H1 (cell line): ENCODE data around the gene RNF2. TPM values are rescaled to one million over a fixed set of nuclear protein-coding genes. Genes with fewer than 3 reads are reported as not detected.

ENCODE experiments used
- CTCF ChIA-PET: fragments of 300-600 bp; sonication (Branson Sonifier 250); formaldehyde crosslinking; loops from one replicate; lab custom pipeline; 2021; ENCODE audit not compliant: partially characterized antibody; lab: Charles Lee
- POLR2A ChIA-PET: fragments of 300-600 bp; sonication (Branson Sonifier 250); formaldehyde crosslinking; loops from one replicate; lab custom pipeline; 2021; ENCODE audit warnings: inconsistent platforms; ENCODE audit not compliant: partially characterized antibody; lab: Charles Lee
- DNase-seq, 2 experiments: peaks; one replicate each; pipeline versions ENCODE4 v3.0.0 to v3.0.0-alpha.2; 2010 to 2022; ENCODE audit warnings: low spot score in 2 of 2, low read depth in 1 of 2, mixed read lengths in 1 of 2
- FAIRE-seq: peaks from 2 replicates; lab custom pipeline; 2011; peaks lifted over from hg19 to GRCh38; lab: Jason Lieb, UNC
- H2AFZ ChIP-seq: 2 replicates; pipeline ENCODE4 v1.8.1; 2012; ENCODE audit warnings: low read length, inconsistent platforms
- H2AK5ac ChIP-seq: 2 replicates; pipeline ENCODE4 v1.6.1; 2013; ENCODE audit warnings: low read depth, low read length
- H2BK120ac ChIP-seq: replicated peaks from 2 replicates; pipeline ENCODE3; 2013; ENCODE audit warnings: low read depth, low read length, inconsistent platforms
- H2BK12ac ChIP-seq: 2 replicates; pipeline ENCODE4 v1.6.1; 2013; ENCODE audit warnings: low read depth, low read length
- H2BK15ac ChIP-seq: 2 replicates; pipeline ENCODE4 v1.6.1; 2013; ENCODE audit warnings: low read length
- H2BK20ac ChIP-seq: 2 replicates; pipeline ENCODE4 v1.6.1; 2013; ENCODE audit warnings: low read length
- H2BK5ac ChIP-seq: 2 replicates; pipeline ENCODE4 v1.6.1; 2013; ENCODE audit warnings: low read depth, low read length
- H3K14ac ChIP-seq: 2 replicates; pipeline ENCODE4 v1.6.1; 2013; ENCODE audit warnings: inconsistent platforms; ENCODE audit not compliant: insufficient read length
- H3K18ac ChIP-seq: 2 replicates; pipeline ENCODE4 v1.6.1; 2013; ENCODE audit warnings: low read length; ENCODE audit errors: extremely low read depth
- H3K23ac ChIP-seq: 2 replicates; pipeline ENCODE4 v1.6.1; 2013; ENCODE audit warnings: inconsistent platforms; ENCODE audit not compliant: insufficient read length
- H3K23me2 ChIP-seq: 2 replicates; pipeline ENCODE4 v1.6.1; 2013; ENCODE audit warnings: low read depth, low read length
- H3K27ac ChIP-seq: 2 replicates; pipeline ENCODE4 v1.6.1; 2011; ENCODE audit warnings: low read depth, low read length, inconsistent platforms
- H3K27me3 ChIP-seq, 4 experiments: replicated peaks in 1 of 4; 1 replicate in 1 of 4; 2 replicates in 3 of 4; pipeline versions ENCODE4 v1.6.1 to v1.8.1; 2011 to 2013; ENCODE audit warnings: low read length in 3 of 4, mild to moderate bottlenecking in 3 of 4, inconsistent platforms in 2 of 4, mixed read lengths in 2 of 4, moderate library complexity in 1 of 4; ENCODE audit not compliant: control insufficient read depth in 3 of 4, insufficient read depth in 3 of 4; ENCODE audit errors: extremely low read depth in 1 of 4
- H3K36me3 ChIP-seq, 4 experiments: 2 replicates each; pipeline versions ENCODE4 v1.6.1 to v1.8.1; 2011 to 2013; ENCODE audit warnings: mild to moderate bottlenecking in 4 of 4, low read length in 3 of 4, moderate library complexity in 2 of 4, control low read depth in 1 of 4, inconsistent platforms in 1 of 4; ENCODE audit not compliant: insufficient read depth in 4 of 4, control insufficient read depth in 2 of 4
- H3K4ac ChIP-seq: replicated peaks from 2 replicates; pipeline ENCODE3; 2013; ENCODE audit warnings: low read length, low read depth, mixed read lengths, inconsistent platforms; ENCODE audit not compliant: insufficient read length
- H3K4me1 ChIP-seq, 4 experiments: replicated peaks in 1 of 4; 1 replicate in 1 of 4; 2 replicates in 3 of 4; pipeline versions ENCODE4 v1.6.1 to v1.8.1; 2011 to 2013; ENCODE audit warnings: low read length in 3 of 4, inconsistent platforms in 2 of 4, mixed read lengths in 1 of 4; ENCODE audit not compliant: insufficient read depth in 4 of 4, control insufficient read depth in 3 of 4
- H3K4me2 ChIP-seq, 2 experiments: 2 replicates each; pipeline versions ENCODE4 v1.6.1 to v1.8.1; 2011 to 2013; ENCODE audit warnings: low read depth in 2 of 2, low read length in 2 of 2, control low read depth in 1 of 2, inconsistent platforms in 1 of 2, mild to moderate bottlenecking in 1 of 2; ENCODE audit not compliant: insufficient read depth in 1 of 2
- H3K4me3 ChIP-seq, 4 experiments: fragments of 200-600, 300-600 bp in 1 of 4; sonication (generic), shearing (Covaris generic), sonication (Bioruptor Twin) in 1 of 4; 2 replicates each; pipeline versions ENCODE4 v1.5.1 to v1.8.1; 2011 to 2016; ENCODE audit warnings: low read length in 4 of 4, low read depth in 3 of 4, control low read depth in 2 of 4, inconsistent platforms in 2 of 4, mild to moderate bottlenecking in 2 of 4, mixed read lengths in 1 of 4, moderate library complexity in 1 of 4; ENCODE audit not compliant: insufficient read depth in 2 of 4; ENCODE audit errors: extremely low read depth in 1 of 4
- H3K56ac ChIP-seq: replicated peaks from 2 replicates; pipeline ENCODE3; 2013; ENCODE audit warnings: low read depth, mild to moderate bottlenecking, mixed read lengths, low read length, inconsistent platforms; ENCODE audit not compliant: insufficient read length
- H3K79me1 ChIP-seq: 2 replicates; pipeline ENCODE4 v1.6.1; 2013; ENCODE audit warnings: low read depth, low read length, control low read depth
- H3K79me2 ChIP-seq, 2 experiments: 2 replicates each; pipeline versions ENCODE4 v1.6.1 to v1.8.1; 2012 to 2013; ENCODE audit warnings: low read length in 2 of 2, mild to moderate bottlenecking in 2 of 2, inconsistent platforms in 1 of 2; ENCODE audit not compliant: insufficient read depth in 2 of 2, control insufficient read depth in 1 of 2
- H3K9ac ChIP-seq, 4 experiments: replicated peaks in 1 of 4; 1 replicate in 1 of 4; 2 replicates in 3 of 4; pipeline versions ENCODE4 v1.6.1 to v1.8.1; 2011 to 2013; ENCODE audit warnings: low read depth in 3 of 4, low read length in 3 of 4, control low read depth in 2 of 4, mild to moderate bottlenecking in 2 of 4, moderate library complexity in 2 of 4, inconsistent platforms in 1 of 4; ENCODE audit errors: extremely low read depth in 1 of 4
- H3K9me3 ChIP-seq, 2 experiments: 2 replicates each; pipeline versions ENCODE4 v1.6.1 to v1.8.1; 2012 to 2013; ENCODE audit warnings: mild to moderate bottlenecking in 2 of 2, moderate library complexity in 2 of 2, control low read depth in 1 of 2, inconsistent platforms in 1 of 2, low read depth in 1 of 2, low read length in 1 of 2, mixed read lengths in 1 of 2; ENCODE audit not compliant: insufficient read depth in 2 of 2
- H4K20me1 ChIP-seq, 2 experiments: replicated peaks in 1 of 2; 2 replicates each; pipeline versions ENCODE3 to v1.8.1; 2011 to 2013; ENCODE audit warnings: inconsistent platforms in 2 of 2, low read length in 2 of 2, mild to moderate bottlenecking in 1 of 2; ENCODE audit not compliant: insufficient read depth in 2 of 2, control insufficient read depth in 1 of 2
- H4K5ac ChIP-seq: 2 replicates; pipeline ENCODE4 v1.6.1; 2013; ENCODE audit warnings: low read length, low read depth, mixed read lengths, inconsistent platforms; ENCODE audit not compliant: insufficient read length
- H4K8ac ChIP-seq: 2 replicates; pipeline ENCODE4 v1.8.0; 2013; ENCODE audit warnings: mild to moderate bottlenecking, moderate library complexity, low read length, inconsistent platforms; ENCODE audit not compliant: insufficient read depth; ENCODE audit errors: extremely low read depth
- H4K91ac ChIP-seq: replicated peaks from 2 replicates; pipeline ENCODE3; 2013; ENCODE audit warnings: low read length, mixed read lengths, inconsistent platforms; ENCODE audit not compliant: insufficient read length
- BACH1 ChIP-seq: IDR thresholded peaks from 2 replicates; pipeline ENCODE4 v1.6.1; 2012; ENCODE audit warnings: low read length, improper control_type of control experiment
- CBX8 ChIP-seq: fragments of 300-800, 300-1000 bp; sonication (generic); IDR thresholded peaks from 2 replicates; pipeline ENCODE4 v1.7.1; 2016; ENCODE audit warnings: low read depth, low read length, borderline replicate concordance
- CREB1 ChIP-seq: IDR thresholded peaks from 2 replicates; pipeline ENCODE4 v1.6.1; 2012; ENCODE audit warnings: inconsistent platforms
- CTBP2 ChIP-seq: IDR thresholded peaks from 2 replicates; pipeline ENCODE4 v1.7.0; 2011; ENCODE audit warnings: borderline replicate concordance, mild to moderate bottlenecking, moderate library complexity, mixed read lengths, low read length; ENCODE audit not compliant: insufficient read depth, insufficient read length
- EZH2 ChIP-seq: fragments of 200-600 bp; sonication (generic); IDR thresholded peaks from 2 replicates; pipeline ENCODE4 v1.7.1; 2012; ENCODE audit warnings: low read depth, mild to moderate bottlenecking, moderate library complexity, low read length, inconsistent platforms; ENCODE audit not compliant: severe bottlenecking
- FOSL1 ChIP-seq: IDR thresholded peaks from 2 replicates; pipeline ENCODE4 v1.6.1; 2011; ENCODE audit warnings: mild to moderate bottlenecking, low read depth, low read length, moderate library complexity; ENCODE audit not compliant: insufficient read depth
- KDM1A ChIP-seq: fragments of 200-600, 300-600 bp; sonication (generic); IDR thresholded peaks from 2 replicates; pipeline ENCODE4 v1.7.1; 2016; ENCODE audit warnings: mild to moderate bottlenecking, low read length, borderline replicate concordance
- KDM4A ChIP-seq: IDR thresholded peaks from one replicate; pipeline ENCODE4 v1.7.1; 2012; ENCODE audit warnings: low read depth, mild to moderate bottlenecking, moderate library complexity, low read length, inconsistent platforms; ENCODE audit not compliant: severe bottlenecking
- NANOG ChIP-seq: IDR thresholded peaks from 2 replicates; pipeline ENCODE4 v1.6.1; 2011; ENCODE audit warnings: low read length, low read depth, mild to moderate bottlenecking, inconsistent platforms; ENCODE audit not compliant: insufficient read depth, poor library complexity, severe bottlenecking
- SIN3A ChIP-seq, 2 experiments: IDR thresholded peaks in 1 of 2; conservative IDR thresholded peaks in 1 of 2; 2 replicates each; pipeline ENCODE4 v1.6.1; 2011 to 2012; ENCODE audit warnings: low read length in 2 of 2, improper control_type of control experiment in 1 of 2, low read depth in 1 of 2, mild to moderate bottlenecking in 1 of 2
- YY1 ChIP-seq: IDR thresholded peaks from 2 replicates; pipeline ENCODE4 v1.6.1; 2011; ENCODE audit warnings: low read depth, mild to moderate bottlenecking, low read length
- WGBS, 2 experiments: shearing (Covaris generic) in 1 of 2; methylation state at CpG; one replicate each; pipeline versions ENCODE4 v1.1.6 to v1.1.7; 2013 to 2015; ENCODE audit warnings: low lambda C conversion rate in 2 of 2, mixed read lengths in 2 of 2, inconsistent platforms in 1 of 2, low coverage in 1 of 2, missing lambda C conversion rate in 1 of 2; ENCODE audit not compliant: insufficient replicate concordance in 2 of 2, insufficient coverage in 1 of 2, insufficient read length in 1 of 2; ENCODE audit errors: extremely low coverage in 1 of 2, missing lambda C conversion rate in 1 of 2; 5-methylcytosine and 5-hydroxymethylcytosine counted together
- polyA plus RNA-seq, 7 experiments: library from polyadenylated mRNA; depleted of rRNA in 3 of 7; stranded (reverse) in 5 of 7; unstranded in 2 of 7; fragments of >200 nt in 5 of 7; fragments of 200-250 nt in 2 of 7; gene quantifications; 1 replicate in 5 of 7; 2 replicates in 1 of 7; 4 replicates in 1 of 7; pipeline versions ENCODE4 v1.2.1 to v1.2.3, GENCODE V29; 2011 to 2013; ENCODE audit warnings: missing spikeins in 2 of 7, mixed read lengths in 2 of 7
- total RNA-seq: library from RNA; stranded (reverse); fragmentation: NEBNext Ultra II Directional; extraction: Animal tissue kit (Norgen Biotek cat#: 25700); gene quantifications from 2 replicates; pipeline ENCODE4 v1.2.1, GENCODE V29; 2021
- TF ChIP-seq, protein P1 (sequence below): IDR thresholded peaks from 2 replicates; pipeline ENCODE4 v1.6.1; 2011; ENCODE audit warnings: low read length, improper control_type of control experiment

RNF2 gene
- total and polyA plus RNA-seq, 2 of the 8 experiments (the other 6 are each of a cell fraction or from before 2014, with no cell fraction given): 28.9 to 58.9 TPM

DNA sequence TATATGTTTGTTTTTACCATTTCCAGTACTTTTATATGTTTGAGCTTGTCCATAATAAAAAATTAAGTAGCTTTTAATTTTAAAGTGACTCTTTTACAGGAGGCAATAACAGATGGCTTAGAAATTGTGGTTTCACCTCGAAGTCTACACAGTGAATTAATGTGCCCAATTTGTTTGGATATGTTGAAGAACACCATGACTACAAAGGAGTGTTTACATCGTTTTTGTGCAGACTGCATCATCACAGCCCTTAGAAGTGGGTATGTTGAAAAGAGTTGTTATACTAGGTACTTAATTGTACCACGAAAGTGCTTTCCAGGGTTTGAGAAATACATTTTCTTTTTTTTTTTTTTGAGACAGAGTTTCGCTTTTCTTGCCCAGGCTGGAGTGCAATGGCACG lies 46.1 kb downstream of the RNF2 start:
- H4K5ac ChIP-seq: no peak overlapping the region
- no peak overlapping the region for H3K14ac ChIP-seq
- no peak overlapping the region for H3K18ac ChIP-seq
- WGBS, 2 experiments: 86% methylated on average over 2 of the region's 5 CpGs; no CpG with 5 or more reads in 1 of the 2 experiments
- POLR2A ChIA-PET: interaction anchor here (1.1 to 1.7 kb wide), 3 partner anchors 16 to 98 kb away, joined by 3 to 5 read pairs (median 3); no protein-coding TSS in a partner anchor
- no peaks in the 10 kb centered on the region for H3K23me2 ChIP-seq
- no peak overlapping the region for H3K4me2 ChIP-seq
- H3K9me3 ChIP-seq: no peaks in the 10 kb centered on the region
- no peak overlapping the region for H4K8ac ChIP-seq
- H3K27ac ChIP-seq: no peak overlapping the region
- H2BK20ac ChIP-seq: no peak overlapping the region
- no peak overlapping the region for H2AFZ ChIP-seq
- H2AK5ac ChIP-seq: no peak overlapping the region
- CTCF ChIA-PET: interaction anchor here (0.6 to 0.9 kb wide), 3 partner anchors 12 to 1123 kb away, joined by 3 read pairs; no protein-coding TSS in a partner anchor
- no peak overlapping the region for H2BK15ac ChIP-seq
- DNase-seq (no peak), FAIRE-seq (no peak)
- H3K4me3 ChIP-seq: no peak overlapping the region
- peaks cover 0 to 17% of the 10 kb centered on the region in 2 experiments; a peak in 2 of 4 replicates for H3K79me2 ChIP-seq
- no peak overlapping the region for H3K4ac ChIP-seq
- no peak overlapping the region for H2BK120ac ChIP-seq
- H4K20me1 ChIP-seq: peaks cover 0 to 2% of the 10 kb centered on the region in 2 experiments
- no peaks in the 10 kb centered on the region for H3K79me1 ChIP-seq
- H3K4me1 ChIP-seq: no peaks in the 10 kb centered on the region; a peak in 1 of 7 replicates
- H3K56ac ChIP-seq: no peak overlapping the region
- peaks cover 0 to 53% (median 12%) of the 10 kb centered on the region in 4 experiments; a peak in 6 of 8 replicates for H3K36me3 ChIP-seq
- H3K27me3 ChIP-seq: no peaks in the 10 kb centered on the region
- H3K9ac ChIP-seq: no peak overlapping the region
- H2BK5ac ChIP-seq: no peak overlapping the region
- no peak overlapping the region for H3K23ac ChIP-seq
- no peak overlapping the region for H4K91ac ChIP-seq
- H2BK12ac ChIP-seq: no peak overlapping the region
- TF ChIP-seq NANOG (no peak), SIN3A (conservative IDR thresholded peaks at IDR 0.05 in 1 of 2, IDR thresholded peaks at IDR 0.05 in 1 of 2; ENCODE audit: low read depth in 1 of 2, low read length in 2 of 2) (no peak), FOSL1 (no peak), CBX8 (no peak), CTBP2 (no peak), CREB1 (no peak), KDM1A (no peak), BACH1 (no peak), KDM4A (no peak), EZH2 (no peak), YY1 (no peak)
- TF ChIP-seq, protein P1, sequence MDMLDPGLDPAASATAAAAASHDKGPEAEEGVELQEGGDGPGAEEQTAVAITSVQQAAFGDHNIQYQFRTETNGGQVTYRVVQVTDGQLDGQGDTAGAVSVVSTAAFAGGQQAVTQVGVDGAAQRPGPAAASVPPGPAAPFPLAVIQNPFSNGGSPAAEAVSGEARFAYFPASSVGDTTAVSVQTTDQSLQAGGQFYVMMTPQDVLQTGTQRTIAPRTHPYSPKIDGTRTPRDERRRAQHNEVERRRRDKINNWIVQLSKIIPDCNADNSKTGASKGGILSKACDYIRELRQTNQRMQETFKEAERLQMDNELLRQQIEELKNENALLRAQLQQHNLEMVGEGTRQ: no peak
